Heart right ventricle (tissue), 16 donors: ENCODE measurements around the gene CCDC50. TPM values are rescaled to one million over a fixed set of nuclear protein-coding genes. Genes with fewer than 3 reads are reported as not detected.

Experiments used
- ATAC-seq, 8 donors: fragments of 200-7000 bp; cut with Tn5 transposase; one replicate each; pipeline ENCODE4 v1.9.1; 2020; ENCODE audit warnings: mild to moderate bottlenecking in 8 of 8, moderate library complexity in 8 of 8, moderate number of reproducible peaks in 1 of 8
- DNase-seq, 2 donors: peaks; one replicate each; pipeline ENCODE4 v3.0.0-alpha.2; 2020
- H3K27ac ChIP-seq, 10 donors: fragments of 200-600 bp; sonication (generic) in 2 of 10; one replicate each; pipeline versions ENCODE4 v1.5.0 to v1.8.0; 2020 to 2022; ENCODE audit warnings: mild to moderate bottlenecking in 3 of 10
- H3K27me3 ChIP-seq, 7 donors: fragments of 200-600 bp; one replicate each; pipeline ENCODE4 v1.8.0; 2021 to 2022; ENCODE audit warnings: mild to moderate bottlenecking in 2 of 7
- H3K36me3 ChIP-seq, 9 donors: fragments of 200-600 bp; sonication (generic) in 1 of 9; one replicate each; pipeline versions ENCODE4 v1.5.0 to v1.8.0; 2020 to 2022; ENCODE audit warnings: mild to moderate bottlenecking in 2 of 9
- H3K4me1 ChIP-seq, 9 donors: fragments of 200-600 bp; sonication (generic) in 1 of 9; one replicate each; pipeline versions ENCODE4 v1.5.0 to v1.8.0; 2020 to 2022; ENCODE audit warnings: mild to moderate bottlenecking in 4 of 9
- H3K4me3 ChIP-seq, 10 donors: fragments of 200-600 bp; sonication (generic) in 2 of 10; one replicate each; pipeline versions ENCODE4 v1.5.0 to v1.8.0; 2020 to 2022; ENCODE audit warnings: mild to moderate bottlenecking in 7 of 10, moderate library complexity in 2 of 10
- H3K9me3 ChIP-seq, 11 donors: fragments of 200-600 bp in 10 of 11; sonication (generic) in 2 of 11; one replicate each; pipeline versions ENCODE4 v1.5.0 to v1.8.0; 2013 to 2022; ENCODE audit warnings: mild to moderate bottlenecking in 2 of 11, control low read depth in 1 of 11, moderate library complexity in 1 of 11
- WGBS, 2 donors: extraction: QIAGEN DNeasy Blood & Tissue Kit; methylation state at CpG; one replicate each; pipeline ENCODE4 v1.1.7; 2013; ENCODE audit warnings: inconsistent platforms in 1 of 2; 5-methylcytosine and 5-hydroxymethylcytosine counted together
- intact Hi-C, 10 donors: fragments of 100-400 bp; cut with DNase I; formaldehyde crosslinking; loops; one replicate each; pipeline versions ENCODE4 v1.11.1 to v1.14.2; 2022
- polyA plus RNA-seq, 2 donors: library from polyadenylated mRNA; stranded (reverse); fragments of 200-250 nt; gene quantifications; one replicate each; pipeline ENCODE4 v1.2.3, GENCODE V29; 2013
- total RNA-seq, 10 donors: library from RNA; stranded (reverse); fragmentation: NEBNext Ultra II Directional in 3 of 10; extraction: Animal tissue kit (Norgen Biotek cat#: 25700) in 3 of 10; gene quantifications; one replicate each; pipeline versions ENCODE4 v1.2.1 to v1.2.4, GENCODE V29; 2021 to 2023
- TF ChIP-seq, protein P1 (sequence below), 9 donors: fragments of 200-600 bp; sonication (generic) in 2 of 9; IDR thresholded peaks; one replicate each; pipeline versions ENCODE4 v1.5.0 to v1.8.0; 2021 to 2022; ENCODE audit warnings: antibody characterized with exemption in 9 of 9, mild to moderate bottlenecking in 5 of 9, moderate library complexity in 1 of 9
- donor health status: Arrhythmogenic right ventricular cardiomyopathy.
- donor health status: ischemic (EF 13 %, LVEDD 7.1; RV severe dilation, severe dysfunction).
- donor health status: healthy with polysubstance abuse.
- donor health status: DM: no; HTN: yes; CAD: no.
- donor health status: DM: no; HTN: no; CAD: no.
- donor health status: ischemic (EF 25% LVEDD 6.9; RV normal size, moderate dysfunction).
- donor health status: ischemic (EF 25% LVEDD 5.7; RV mildly dilated, moderate dysfunction).
- donor health status: healthy.
- donor health status: DM: yes; HTN: yes; CAD: no.
- donor health status: Ischemic cardiomyopathy.
- donor health status: ischemic (EF 35%, LVEDD 5.7; RV mildly dilated, moderate dysfunction).
- donor health status: nonischemic (EF 11% LVEDD 7.7; RV severe dilation, severe dysfunction).
- donor health status: DM: yes; HTN: yes; CAD: no.
- donor health status: PGD.
- donor health status: ischemic (EF 29% LVEDD 5.4; RV normal size, mild dysfunction).
- donor health status: nonischemic (EF 23%, LVEDD 6.1; RV moderate dilation, normal function).

The CCDC50 gene
- total and polyA plus RNA-seq, 12 donors: 14.3 to 58.8 (median 51.0) TPM

DNA sequence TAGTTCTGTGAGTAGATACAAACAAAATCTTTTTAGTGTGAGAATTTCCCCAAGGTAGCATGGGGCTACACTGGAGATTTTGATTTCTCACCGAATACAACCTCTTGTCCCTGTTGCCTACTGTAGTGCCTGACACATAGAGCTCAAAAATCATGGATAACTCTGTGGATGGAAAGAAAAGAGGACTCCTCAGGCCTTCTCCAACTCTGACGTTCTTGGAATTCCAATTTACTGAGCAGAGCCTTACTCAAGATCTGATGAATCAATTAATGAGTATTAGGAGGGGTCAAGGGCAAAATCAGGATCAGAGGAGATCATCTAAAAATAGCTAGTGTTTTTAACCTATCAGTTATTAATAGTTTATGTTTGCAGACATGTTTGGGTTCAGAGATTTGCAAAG is 85.1 kb downstream of the CCDC50 start:
- Histone ChIP-seq H3K4me3 (no peak overlapping the region), H3K27ac (no peak overlapping the region), H3K4me1 (peaks cover 0 to 8% (median 0%) of the 10 kb centered on the region in 9 donors), H3K36me3 (no peaks in the 10 kb centered on the region), H3K9me3 (peaks cover 0 to 15% (median 8%) of the 10 kb centered on the region in 11 donors), H3K27me3 (no peaks in the 10 kb centered on the region)
- intact Hi-C loops: loop anchor here in 4 of 10 donors (2.0 to 10.0 kb wide), 3 partner anchors 721 to 1031 kb away; no protein-coding TSS in a partner anchor
- TF ChIP-seq, protein P1, sequence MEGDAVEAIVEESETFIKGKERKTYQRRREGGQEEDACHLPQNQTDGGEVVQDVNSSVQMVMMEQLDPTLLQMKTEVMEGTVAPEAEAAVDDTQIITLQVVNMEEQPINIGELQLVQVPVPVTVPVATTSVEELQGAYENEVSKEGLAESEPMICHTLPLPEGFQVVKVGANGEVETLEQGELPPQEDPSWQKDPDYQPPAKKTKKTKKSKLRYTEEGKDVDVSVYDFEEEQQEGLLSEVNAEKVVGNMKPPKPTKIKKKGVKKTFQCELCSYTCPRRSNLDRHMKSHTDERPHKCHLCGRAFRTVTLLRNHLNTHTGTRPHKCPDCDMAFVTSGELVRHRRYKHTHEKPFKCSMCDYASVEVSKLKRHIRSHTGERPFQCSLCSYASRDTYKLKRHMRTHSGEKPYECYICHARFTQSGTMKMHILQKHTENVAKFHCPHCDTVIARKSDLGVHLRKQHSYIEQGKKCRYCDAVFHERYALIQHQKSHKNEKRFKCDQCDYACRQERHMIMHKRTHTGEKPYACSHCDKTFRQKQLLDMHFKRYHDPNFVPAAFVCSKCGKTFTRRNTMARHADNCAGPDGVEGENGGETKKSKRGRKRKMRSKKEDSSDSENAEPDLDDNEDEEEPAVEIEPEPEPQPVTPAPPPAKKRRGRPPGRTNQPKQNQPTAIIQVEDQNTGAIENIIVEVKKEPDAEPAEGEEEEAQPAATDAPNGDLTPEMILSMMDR (IDR thresholded peaks at IDR 0.05): no peak
- ATAC-seq: no peak
- WGBS, 2 donors: 25 to 36% methylated on average over 2 of the region's 2 CpGs
- no peak for DNase-seq

GRCh38 chr3:191414732-191415131 is 85.5 kb downstream of the CCDC50 start:
- no peak overlapping the region for H3K27ac ChIP-seq
- H3K4me3 ChIP-seq: no peak overlapping the region
- 96 to 100% methylated on average over 1 of the region's 1 CpG for WGBS, 2 donors
- DNase-seq: no peak
- H3K4me1 ChIP-seq: peaks cover 0 to 8% (median 0%) of the 10 kb centered on the region in 9 donors
- intact Hi-C loops: loop anchor here in 7 of 10 donors (2.0 to 10.0 kb wide), 4 partner anchors 720 to 1030 kb away; no protein-coding TSS in a partner anchor
- no peak for ATAC-seq
- H3K27me3 ChIP-seq: no peaks in the 10 kb centered on the region
- peaks cover 0 to 10% (median 7%) of the 10 kb centered on the region in 11 donors for H3K9me3 ChIP-seq
- H3K36me3 ChIP-seq: no peaks in the 10 kb centered on the region
- TF ChIP-seq, protein P1 (IDR thresholded peaks at IDR 0.05): no peak

GRCh38 chr3:191415566-191415965 is 86.4 kb downstream of the CCDC50 start:
- ATAC-seq (no peak), DNase-seq (no peak)
- H3K27me3 ChIP-seq: no peaks in the 10 kb centered on the region
- H3K36me3 ChIP-seq: no peaks in the 10 kb centered on the region
- peaks cover 0 to 2% (median 0%) of the 10 kb centered on the region in 11 donors for H3K9me3 ChIP-seq
- H3K4me1 ChIP-seq: peaks cover 0 to 8% (median 0%) of the 10 kb centered on the region in 9 donors
- WGBS, 2 donors: 88 to 89% methylated on average over 9 of the region's 9 CpGs
- H3K4me3 ChIP-seq: no peak overlapping the region
- no peak overlapping the region for H3K27ac ChIP-seq
- TF ChIP-seq, protein P1 (IDR thresholded peaks at IDR 0.05): no peak
- intact Hi-C loops: loop anchor here in 7 of 10 donors (2.0 to 10.0 kb wide), 4 partner anchors 719 to 1029 kb away; no protein-coding TSS in a partner anchor

DNA sequence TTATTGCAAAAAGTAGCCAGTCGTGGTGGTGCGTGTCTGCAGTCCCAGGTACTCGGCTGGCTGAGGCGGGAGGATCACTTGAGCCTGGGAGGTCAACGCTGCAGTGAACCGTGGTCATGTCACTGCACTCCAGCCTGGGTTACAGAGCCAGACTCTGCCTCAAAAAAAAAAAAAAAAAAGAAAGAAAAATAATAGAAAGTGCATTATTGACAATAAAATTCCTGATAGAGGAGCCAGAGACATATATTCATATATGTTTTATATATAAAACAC is 88.2 kb downstream of the CCDC50 start:
- intact Hi-C loops: loop anchor here in 8 of 10 donors (1.0 to 10.0 kb wide), 5 partner anchors 717 to 1027 kb away; no protein-coding TSS in a partner anchor

More for the DNA sequence above, 88.2 kb downstream of the CCDC50 start:
- WGBS, 2 donors: 79 to 81% methylated on average over 6 of the region's 6 CpGs
- TF ChIP-seq, protein P1 (IDR thresholded peaks at IDR 0.05): no peak
- Histone ChIP-seq H3K9me3 (no peaks in the 10 kb centered on the region), H3K27me3 (no peaks in the 10 kb centered on the region), H3K27ac (no peak overlapping the region), H3K4me3 (no peak overlapping the region), H3K36me3 (no peaks in the 10 kb centered on the region), H3K4me1 (peaks cover 0 to 6% (median 0%) of the 10 kb centered on the region in 9 donors)
- ATAC-seq (no peak), DNase-seq (no peak)
